ENCODE measurements around the gene SART3.
"Not testable (repeated sequence)": the region's sequence is repeated elsewhere in the genome, so short reads cannot be mapped to it uniquely, and the experiment has no call there.

SART3 gene

DNA sequence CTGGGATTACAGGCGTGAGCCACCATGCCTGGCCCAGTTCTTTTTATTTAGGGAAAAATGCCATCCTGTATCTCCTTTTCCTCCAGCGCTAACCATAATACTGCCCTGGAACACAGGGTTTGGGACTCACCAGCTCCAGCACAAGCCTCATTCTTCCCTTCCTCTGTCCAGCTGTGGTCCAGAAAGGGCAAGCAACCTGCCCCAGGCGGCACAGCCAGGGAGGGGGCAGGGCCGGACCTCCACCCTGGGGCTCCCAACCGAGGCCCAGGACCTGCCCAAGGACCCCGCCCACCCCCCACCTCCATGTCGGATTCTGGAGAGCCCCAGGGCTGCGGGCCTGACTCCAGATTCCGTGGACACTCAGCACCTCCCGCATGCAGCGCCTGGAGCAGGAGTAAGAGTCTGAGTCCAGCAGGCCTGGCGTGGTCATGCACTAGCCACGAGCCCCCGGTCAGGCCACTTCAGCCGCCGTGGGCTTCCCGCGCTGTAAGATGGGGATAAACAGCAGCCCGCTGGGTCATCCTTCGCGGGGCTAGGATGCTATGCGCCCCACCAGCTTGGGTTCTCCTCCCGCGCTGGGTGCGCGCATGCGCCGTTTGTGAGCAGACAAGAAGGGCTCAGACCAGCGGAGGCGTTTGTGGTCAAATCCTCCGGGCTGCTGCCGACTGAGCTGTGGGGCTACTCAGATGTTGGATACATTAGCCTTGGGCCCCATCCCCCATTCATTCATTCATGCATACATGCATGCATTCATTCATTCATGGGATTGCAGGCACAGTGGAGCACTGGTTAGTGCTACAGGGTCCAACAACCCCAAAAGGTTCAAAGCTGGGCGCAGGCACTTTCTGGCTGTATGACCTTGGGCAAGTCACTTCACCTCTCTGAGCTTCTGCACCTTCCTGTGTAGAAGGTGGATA is 20.6 kb upstream of the SART3 start:
- no peak for DNase-seq

DNA sequence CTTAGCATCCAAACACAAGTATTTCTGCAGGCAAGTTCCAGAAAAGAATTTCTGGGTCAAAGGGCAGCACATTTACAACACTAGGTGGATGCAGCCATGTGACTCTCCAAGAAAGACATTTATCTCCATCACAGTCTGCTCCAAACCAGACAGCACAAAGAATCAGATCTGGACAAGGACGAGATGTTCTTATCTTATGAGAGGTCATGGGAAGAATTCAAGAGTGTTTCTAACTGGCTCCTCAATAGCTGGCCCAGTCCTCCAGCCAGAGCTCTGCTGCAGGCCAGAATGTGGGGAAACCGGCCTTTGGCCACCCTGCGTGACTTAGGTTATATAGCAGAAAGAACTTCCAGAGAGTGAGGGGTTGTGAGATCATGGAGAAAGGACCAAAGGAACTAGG is 19.6 kb upstream of the SART3 start:
- no peak for DNase-seq

DNA sequence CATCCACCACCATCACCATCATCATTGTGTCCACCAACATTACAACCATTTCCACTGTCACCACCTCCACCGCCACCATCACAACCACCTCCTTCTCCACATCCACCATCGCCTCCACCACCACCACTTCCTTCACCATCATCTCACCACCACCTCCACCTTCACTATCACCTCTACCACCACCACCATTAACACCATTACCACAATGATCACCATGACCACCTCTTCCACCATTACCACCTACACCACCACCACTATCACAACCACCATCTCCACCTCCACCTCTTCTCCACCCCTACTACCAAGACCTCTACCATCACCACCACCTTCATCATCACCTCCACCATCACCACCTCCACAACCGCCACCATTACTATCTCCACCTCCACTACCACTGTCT is 17.8 kb upstream of the SART3 start:
- no peak for DNase-seq

DNA sequence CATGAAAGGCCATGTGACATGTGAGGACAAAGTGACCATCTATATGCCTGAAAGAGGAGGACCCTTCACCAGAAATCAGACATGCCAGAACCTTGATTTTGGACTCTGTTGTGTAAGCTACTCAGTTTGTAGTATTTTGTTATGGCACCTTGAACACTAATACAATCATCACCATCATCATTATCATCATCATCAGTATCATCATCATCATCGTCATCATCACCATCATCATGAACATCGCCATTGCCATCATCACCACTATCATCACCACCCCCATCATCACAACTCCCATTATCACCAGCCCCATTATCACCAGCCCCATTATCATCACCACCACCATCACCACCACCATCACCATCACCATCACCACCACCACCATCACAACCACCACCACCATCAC is 17.3 kb upstream of the SART3 start:
- no peak for DNase-seq

DNA sequence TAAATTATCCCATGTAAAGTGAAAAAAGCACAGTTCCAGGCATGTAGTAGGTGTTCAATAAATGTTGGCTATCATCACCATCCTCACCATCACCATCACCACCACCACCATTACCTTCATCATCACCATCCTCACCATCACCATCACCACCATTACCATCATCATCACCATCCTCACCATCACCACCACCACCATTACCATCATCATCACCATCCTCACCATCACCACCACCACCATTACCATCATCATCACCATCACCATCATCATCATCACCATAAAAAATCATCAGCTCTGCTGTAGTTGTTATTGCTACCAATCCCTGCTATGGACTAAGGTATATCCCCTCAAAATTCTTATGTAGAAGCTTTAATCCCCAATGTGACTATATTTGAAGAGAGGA is 16.5 kb upstream of the SART3 start:
- no peak for DNase-seq

DNA sequence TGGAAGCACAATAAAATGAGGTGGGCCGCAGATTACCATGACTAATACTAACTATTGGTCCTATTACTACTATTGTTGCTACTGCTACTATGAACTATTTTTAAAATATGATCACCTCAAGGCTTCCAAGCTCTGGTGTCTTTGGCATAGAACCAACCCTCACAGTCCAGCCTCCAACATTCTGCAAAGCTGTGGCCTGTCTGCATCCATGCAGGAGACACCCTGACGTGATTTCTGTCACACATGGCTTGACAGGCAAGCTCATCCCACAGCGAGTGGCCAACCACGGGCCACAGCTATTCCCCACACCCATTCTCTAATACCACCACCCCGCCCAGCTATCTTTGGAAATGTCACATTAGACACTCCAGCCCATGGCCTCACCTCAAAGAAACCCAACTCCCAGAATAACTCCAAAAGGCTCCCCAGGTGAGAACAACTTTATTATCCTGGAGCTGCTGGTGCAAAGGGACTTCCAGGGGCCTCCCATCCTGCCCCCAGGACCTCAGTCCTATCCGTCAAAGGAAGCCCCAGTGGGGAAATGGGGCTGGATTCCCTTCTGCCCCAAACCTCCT is 15.8 kb upstream of the SART3 start:
- no peak for DNase-seq

DNA sequence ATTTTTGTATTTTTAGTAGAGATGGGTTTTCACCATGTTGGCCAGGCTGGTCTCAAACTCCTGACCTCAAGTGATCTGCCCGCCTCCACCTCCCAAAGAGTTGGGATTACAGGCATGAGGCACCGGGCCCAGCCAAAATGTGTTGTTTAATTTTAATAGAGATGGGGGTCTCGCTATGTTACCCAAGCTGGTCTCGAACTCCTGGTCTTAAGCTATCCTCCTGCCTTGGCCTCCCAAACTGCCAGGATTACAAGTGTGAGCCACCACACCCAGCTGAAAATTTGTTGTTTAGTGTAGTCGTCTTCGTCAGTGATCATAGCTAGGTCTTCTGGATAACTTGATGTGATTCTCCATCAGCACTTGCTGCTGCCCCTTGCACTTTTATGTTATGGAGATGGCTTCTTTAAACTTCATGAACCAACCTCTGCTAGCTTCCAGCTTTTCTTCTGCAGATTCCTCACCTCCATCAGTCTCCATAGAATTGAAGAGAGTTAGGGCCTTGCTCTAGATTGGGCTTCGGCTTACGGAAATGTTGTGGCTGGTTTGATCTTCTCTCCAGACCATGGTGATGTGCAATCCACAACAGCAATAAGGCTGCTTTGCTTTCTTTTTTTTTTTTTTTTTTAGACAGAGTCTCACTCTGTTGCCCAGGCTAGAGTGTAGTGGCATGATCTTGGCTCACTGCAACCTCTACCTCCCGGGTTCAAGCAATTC is 14.4 kb upstream of the SART3 start:
- no peak for DNase-seq

DNA sequence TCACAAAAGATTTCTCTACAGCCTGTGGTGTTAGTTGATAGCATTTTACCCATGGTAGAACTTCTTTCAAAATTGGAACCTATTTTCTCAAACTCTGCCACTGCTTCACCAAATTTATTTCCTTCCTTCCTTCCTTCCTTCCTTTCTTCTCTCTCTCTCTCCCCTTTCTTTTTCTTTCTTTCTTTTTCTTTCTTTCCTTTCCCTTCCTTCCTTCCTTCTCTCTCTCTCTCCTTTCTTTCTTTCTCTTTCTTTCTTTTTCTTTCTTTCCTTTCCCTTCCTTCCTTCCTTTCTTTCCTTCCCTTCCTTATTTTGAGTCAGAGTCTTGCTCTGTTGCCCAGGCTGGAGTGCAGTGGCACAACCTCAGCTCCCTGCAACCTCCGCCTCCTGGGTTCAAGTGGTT is 13.3 kb upstream of the SART3 start:
- not testable (repeated sequence) for DNase-seq

DNA sequence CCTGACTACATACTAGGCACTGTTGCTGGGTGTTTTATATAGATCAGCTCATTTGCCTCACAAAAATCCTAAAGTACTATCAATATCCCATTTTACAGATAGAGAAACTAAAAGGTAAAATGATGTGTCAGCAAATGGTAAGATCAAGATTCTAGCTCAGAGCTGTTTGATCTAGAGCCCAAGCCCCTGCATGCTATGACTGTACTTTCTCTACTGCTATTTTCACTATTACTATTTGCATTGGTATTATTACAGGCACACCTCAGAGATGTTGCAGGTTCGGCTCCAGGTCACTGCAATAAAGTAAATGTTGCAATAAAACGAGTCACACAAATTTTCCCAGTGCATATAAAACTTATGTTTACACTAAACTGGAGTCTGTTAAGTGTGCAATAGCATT is 12.3 kb upstream of the SART3 start:
- no peak for DNase-seq

DNA sequence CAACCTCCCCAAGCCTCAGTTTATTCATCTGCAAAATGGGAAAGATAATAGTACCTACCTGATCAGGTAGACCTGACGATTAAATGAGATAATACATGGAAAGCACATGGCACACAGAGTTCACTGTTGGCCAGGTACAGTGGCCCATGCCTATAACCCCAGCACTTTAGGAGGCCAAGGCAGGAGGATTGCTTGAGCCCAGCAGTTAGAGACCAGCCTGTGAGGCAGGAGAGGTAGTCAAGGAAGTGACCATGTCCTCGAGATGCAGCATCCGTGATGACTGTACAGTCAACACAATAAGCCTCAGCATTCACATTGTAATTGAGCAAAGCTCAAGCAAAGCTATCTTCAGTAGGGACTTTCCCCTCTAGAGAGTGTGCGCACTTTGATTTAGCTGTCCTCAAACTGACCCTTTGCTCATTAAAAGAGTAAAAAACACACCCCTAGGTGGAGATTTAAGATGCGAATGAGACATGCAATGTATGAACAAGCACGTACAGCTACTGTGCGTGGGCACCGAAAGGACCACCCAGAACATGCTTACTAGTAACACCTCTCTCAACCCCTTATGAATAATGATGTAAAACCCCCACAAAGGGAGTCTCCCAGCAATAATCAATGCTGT is 11.3 kb upstream of the SART3 start:
- no peak for DNase-seq

DNA sequence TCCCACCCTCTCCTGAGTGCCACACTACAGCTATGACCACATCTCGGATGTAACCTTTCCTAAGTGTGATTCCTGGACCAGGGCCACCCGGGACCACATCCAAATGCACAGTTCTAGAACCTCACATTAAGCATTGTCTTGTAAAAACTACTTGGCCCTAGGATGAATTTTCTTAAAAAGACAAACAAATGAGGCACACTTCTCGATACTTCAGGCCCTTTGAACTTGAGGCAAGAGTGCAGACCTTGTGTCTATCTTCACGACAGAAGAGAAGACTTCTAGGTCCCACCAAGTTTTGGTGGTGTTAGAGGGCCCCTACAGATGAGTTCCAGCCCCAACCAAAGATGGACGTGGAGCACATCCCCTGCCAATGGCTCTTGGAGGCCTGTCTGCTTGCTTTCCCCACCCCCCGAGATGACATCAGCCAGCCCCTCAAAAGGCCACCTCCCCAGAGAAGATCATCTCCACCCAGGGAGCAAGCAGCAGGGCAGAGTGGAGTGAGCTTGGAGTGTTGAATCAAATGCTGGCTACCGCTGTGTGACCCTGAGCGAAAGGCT is 10.7 kb upstream of the SART3 start:
- no peak for DNase-seq

DNA sequence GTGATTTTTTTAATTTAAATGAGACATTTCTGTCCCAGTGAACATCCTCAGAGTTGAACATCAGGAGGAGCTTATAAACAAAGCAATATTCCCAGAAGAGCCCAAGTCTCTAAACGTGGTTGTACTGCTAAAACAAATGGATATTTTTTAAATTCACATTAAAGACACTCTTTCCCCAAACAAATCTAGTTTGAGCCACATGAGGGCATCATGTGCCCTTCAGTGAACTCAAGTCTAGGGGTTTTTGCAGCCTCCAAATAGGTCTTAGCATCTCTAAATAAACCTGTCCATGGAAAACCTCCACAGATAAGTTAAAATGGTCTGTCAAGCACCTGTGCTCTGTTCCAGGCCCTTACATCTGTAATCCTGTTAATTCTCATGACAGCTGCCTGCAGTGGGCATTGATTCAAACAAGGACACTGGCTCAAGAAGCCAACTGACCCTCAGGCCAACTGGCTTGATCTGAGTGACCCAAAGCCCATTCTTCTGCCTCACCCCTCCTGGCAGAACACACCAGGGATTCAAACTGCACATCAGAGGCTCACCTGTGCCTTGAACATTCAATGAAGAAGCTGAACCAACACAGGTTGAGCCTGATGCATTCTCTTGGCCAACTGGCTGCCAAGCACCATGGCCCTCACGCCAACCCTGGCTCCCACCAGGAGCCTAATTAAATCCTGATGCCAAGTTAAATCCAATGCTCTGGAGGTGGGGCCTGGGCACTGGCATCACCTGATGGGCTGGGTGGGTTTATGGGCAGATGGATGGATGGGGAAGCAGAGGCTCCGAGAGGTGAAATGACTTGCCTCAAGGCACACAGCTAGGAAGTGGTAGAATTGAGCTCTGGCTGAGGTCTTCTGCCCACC is 10.0 kb upstream of the SART3 start:
- DNase-seq: no peak

DNA sequence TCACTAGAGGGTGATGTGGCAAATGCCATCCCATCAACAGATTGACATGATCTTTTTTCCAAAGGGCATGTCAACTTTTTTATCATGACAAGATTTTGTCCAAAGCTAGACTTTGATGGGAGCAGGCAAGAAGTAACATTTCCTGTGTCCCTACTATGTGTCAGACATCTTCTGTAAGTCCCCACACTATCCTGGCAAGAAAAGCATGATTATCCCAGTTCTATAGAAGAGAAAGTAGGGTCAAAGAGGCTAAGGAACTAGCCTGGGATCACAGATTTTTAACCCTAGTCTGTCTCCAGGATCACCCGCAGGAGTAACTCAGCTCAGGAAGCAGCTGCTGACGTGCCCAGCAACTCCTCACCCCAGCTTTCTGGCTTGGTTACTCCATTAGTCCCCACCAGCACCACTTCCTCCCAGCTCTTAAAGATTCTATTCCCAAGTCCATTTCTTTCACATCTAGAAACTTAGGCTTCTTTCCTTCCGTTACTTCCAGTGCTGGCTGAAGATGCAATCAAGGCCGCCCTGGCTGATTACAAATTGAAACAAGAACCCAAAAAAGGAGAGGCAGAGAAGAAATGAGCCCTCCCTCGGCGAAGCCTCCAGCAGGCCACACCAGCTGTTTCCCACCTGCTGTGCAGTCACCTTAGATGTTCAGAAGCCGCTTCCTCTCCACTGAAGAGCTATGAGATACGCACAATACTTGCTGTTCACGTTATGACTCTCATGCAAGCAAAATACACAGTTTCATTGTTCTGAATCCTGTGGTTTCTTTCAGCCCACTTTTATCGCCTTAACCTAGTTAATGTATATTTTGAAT is 7.6 kb upstream of the SART3 start:
- peak; percentile 50 for DNase-seq

DNA sequence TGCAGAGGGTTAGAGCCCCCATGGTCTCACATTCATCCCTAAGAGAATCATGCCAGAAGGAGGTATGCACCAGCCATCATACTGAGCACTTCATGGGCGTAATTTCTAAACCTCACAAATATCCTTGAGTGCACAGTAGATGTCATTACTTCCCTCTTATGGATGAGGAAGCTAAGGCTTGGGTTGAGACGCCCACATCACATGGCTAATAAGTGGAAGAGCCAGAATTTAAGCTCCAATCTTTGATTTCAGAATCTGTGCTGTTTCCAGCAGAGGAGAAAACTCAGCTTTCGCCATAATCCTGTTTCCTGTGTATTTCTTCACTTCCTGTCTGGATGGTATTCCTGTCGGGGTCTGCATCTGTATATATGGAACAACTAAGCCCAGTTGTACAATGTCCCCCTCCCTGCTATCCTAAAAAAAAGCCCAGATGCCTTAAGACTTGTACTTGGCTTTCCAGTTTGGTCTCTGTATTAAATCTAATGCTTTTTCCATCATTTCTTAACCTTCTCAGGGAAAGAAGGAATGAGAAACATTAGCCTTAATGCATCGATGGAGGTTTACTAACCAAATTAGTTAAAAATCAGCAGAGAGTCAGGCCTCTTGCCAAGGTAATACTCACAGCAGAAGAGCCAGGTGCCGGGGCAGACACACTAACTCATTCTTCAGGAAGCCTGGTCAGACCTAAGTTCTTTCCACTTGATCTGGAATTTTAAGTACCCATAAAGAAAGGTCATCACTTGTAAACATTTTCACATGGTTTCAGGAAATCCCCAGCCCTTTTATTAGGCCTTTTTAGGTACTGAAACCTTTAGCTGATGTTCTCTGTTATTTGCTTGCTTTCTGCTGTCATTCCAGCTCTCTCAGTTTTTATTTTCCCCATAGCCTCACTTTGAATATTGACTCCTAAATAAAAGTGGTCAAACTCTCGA is 6.7 kb upstream of the SART3 start:
- no peak for DNase-seq

DNA sequence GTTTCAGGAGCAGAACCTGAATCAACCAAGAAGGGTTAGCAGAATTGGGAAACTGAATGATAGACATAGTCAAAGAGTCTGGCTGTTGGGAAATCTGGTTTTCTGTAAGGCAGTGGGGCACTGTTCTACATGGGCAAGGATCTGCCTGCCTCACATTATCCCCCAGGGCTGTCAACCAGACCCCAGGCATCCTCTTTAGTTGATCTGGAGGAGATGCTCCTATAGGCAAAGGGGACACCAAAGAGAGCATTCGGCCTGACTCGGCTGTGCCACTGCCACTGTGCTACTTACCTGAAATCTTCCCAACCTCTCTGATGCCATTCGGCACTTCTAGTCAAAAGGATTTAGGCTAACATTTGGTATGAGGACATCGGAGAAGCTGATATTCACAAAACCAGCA is 5.5 kb upstream of the SART3 start:
- no peak for DNase-seq

DNA sequence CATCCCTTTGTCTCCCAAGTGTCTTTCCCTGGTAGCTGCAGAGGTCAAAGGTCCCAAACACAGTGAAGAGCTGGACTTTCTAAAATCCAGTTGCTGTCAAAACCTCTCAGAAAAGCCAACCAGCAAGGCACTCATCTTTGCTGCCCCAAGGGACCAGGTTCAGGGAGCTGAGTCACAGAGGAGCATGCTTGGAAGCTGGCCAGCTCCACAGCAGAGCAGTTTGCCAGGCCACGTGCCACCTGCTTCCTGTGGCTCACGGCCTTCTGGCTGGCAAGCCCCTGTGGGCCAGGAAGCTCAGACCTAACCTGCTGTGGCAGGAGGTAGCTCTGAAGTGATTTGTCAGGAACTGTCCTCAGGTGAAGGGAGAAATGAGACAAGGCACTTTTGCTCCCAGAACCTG is 5.0 kb upstream of the SART3 start:
- DNase-seq: peak; percentile 60

DNA sequence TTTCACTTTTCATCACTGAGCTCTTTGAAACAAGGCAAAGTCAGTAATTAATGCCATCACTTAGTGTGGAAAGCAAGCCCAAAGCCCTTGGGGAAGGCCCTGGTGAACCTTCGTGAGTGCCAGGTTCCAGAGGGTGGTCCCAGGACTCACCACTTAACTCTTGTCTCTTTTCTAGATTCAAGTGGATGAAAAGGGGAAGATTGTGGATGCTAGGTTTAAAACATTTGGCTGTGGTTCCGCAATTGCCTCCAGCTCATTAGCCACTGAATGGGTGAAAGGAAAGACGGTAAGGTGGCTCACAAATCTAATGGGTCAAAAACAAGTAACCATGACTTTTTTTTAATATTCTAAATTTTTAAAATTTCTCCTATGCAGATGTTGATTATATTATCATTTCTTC is 4.2 kb upstream of the SART3 start:
- no peak for DNase-seq

DNA sequence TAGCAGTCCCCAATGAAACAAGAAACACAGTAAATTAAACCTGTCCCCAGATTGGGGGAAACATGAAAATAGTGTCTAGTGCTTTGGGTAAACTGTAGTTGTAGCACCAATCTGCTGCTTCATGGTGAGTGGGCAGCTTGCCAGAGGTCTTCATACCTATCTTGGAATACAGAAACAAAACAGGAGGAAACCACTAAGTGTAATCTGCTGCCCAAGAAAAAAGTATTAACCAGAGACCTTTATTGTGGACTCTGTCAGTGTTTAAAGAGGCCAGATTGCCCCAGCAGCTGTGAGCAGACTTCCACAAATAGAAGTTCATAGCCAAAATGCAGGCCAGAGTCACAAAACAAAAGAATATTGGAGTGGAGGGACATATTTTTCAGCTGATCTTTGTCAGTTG is 3.8 kb upstream of the SART3 start:
- no peak for DNase-seq

DNA sequence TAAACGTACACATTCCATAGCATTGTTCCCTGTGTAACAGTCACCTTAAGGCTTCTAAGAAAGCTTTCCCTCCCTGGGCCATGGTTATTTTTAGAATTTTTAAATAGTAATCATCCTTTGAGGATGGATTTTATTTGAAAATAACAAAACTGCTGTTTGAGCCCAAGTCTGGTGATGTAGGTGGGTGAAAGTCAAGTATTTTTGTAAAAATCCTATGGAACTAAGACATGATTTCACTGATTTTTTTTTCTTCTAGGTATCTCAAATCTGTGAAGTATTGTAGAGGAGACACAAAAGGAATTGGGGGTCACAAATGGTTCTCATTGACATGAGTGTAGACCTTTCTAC is 2.8 kb upstream of the SART3 start:
- no peak for DNase-seq

DNA sequence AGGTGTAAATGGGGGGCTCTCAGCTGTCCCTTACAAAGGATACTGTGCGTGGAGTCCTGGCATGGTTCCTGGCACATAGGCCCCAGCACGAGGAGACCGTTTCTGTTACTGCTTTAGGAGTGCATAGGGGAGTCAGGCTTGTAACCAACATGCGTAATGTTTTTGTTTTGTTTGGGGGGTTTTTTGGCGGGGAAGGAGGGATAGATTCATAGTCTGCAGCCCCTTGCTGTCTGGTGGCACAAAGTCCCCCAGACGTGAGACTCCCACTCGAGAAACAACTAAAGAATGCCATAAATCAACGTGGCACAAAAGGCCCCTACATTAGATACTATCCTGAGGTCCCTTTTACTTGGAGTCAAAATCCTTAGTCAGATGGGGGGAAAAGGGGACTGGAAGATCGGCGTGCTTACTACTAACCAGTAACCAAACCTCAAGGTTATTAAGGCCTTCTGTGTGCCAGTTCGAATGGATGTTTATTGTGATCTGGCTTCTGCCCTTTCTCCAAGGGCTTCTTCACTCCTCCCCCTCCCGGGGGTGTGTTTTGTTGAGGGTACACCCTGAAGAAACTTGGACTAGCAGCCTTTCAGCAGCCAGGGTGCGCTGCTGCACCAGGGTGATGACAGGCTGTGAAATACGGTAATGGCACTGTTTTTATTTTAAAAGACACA is 2.3 kb upstream of the SART3 start:
- DNase-seq: peak; percentile 80
